Panc1 (cell line): ENCODE measurements around the gene MIA2.

Source experiments
- TCF7L2 ChIP-seq: IDR thresholded peaks from 2 replicates; pipeline ENCODE4 v1.6.1; 2011; ENCODE audit warnings: mild to moderate bottlenecking, low read depth, low read length, inconsistent platforms
- TF ChIP-seq, protein P1 (sequence below): fragments of 450-650 bp; IDR thresholded peaks from 2 replicates; pipeline ENCODE4 v1.5.1; 2017; ENCODE audit warnings: mild to moderate bottlenecking

DNA sequence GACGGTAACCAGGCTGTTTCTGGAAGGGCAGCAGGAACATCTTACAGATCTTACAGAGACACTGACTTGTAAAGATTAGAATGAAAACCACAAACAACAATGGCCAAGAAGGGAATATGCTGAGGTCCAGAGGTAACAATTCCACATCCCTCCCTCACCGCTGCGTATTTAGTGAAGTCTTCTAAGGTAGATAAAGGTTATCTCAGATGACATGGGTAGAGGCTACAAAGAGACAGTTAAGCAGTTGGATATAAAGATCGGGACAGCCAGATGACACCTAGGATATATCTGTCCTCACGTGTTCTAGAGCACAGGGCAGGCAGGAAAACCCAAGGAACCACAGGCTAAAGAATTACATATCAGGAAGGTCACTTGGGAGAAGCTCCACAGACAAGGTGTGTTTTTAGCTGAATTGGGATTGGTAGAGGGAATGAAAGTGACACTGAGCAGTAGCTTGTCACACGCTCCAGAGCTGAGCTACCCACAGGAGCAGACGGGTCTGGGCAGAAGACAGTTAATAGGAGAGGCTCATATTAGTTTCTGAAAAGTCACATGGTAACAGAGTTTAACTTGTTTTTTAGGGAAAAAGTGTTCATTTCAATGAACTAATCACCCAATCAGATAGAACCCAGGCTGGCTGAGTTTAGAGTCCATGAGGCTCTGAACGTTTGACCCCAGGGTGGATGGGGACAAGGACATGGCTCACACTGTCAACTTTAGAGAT is 83.3 kb downstream of the MIA2 start:
- TF ChIP-seq, protein P1, sequence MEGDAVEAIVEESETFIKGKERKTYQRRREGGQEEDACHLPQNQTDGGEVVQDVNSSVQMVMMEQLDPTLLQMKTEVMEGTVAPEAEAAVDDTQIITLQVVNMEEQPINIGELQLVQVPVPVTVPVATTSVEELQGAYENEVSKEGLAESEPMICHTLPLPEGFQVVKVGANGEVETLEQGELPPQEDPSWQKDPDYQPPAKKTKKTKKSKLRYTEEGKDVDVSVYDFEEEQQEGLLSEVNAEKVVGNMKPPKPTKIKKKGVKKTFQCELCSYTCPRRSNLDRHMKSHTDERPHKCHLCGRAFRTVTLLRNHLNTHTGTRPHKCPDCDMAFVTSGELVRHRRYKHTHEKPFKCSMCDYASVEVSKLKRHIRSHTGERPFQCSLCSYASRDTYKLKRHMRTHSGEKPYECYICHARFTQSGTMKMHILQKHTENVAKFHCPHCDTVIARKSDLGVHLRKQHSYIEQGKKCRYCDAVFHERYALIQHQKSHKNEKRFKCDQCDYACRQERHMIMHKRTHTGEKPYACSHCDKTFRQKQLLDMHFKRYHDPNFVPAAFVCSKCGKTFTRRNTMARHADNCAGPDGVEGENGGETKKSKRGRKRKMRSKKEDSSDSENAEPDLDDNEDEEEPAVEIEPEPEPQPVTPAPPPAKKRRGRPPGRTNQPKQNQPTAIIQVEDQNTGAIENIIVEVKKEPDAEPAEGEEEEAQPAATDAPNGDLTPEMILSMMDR, result no peak
- no peak for TF ChIP-seq TCF7L2
